ENCODE results near the gene FBXW11. TPM values are rescaled to one million over a fixed set of nuclear protein-coding genes. Genes with fewer than 3 reads are reported as not detected.
"Not testable (repeated sequence)": the region's sequence is repeated elsewhere in the genome, so short reads cannot be mapped to it uniquely, and the experiment has no call there.

Gene FBXW11
- total RNA-seq, 1 donor from 2014 or later: 31.1 TPM

DNA sequence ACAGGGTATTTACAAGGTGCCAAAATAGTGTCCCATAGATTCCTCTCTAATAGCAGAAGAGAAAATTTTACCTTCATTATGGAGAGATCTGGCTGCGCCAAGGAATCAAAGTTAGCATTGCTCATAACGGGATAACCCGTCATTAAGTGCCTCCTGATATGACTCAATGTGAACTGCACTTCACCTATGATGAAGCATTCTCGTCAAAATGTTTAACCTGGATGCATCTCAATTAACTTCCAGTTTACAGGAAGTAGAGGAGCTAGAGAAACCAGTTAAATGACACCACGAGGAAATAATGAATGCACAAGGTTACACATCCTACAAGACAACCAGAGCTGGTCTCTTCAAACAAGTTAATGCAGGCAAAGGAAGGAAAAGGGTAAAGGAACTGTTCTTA lies 17.2 kb downstream of the FBXW11 start:
- intact Hi-C loops (cut with micrococcal nuclease): no loop called here

DNA sequence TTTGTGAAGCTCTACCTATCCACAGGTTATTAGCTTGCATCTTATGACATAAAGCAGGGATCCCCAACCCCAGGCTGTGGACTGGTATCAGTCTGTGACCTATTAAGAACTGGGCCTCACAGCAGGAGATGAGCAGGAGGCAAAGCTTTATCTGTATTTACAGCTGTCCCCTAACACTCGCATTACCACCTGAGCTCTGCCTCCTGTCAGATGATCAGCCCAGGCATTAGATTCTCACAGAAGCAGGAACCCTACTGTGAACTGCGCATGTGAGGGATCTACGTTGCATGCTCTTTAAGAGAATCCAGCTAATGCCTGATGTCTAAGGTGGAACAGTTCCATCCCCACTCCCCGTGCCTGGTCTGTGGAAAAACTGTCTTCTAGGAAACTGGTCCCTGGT lies 19.7 kb downstream of the FBXW11 start:
- intact Hi-C loops (cut with micrococcal nuclease): no loop called here

- intact Hi-C loops (cut with micrococcal nuclease): no loop called here
These were observed 21.6 kb downstream of the FBXW11 start for GRCh38 chr5:171984748-171985419.

DNA sequence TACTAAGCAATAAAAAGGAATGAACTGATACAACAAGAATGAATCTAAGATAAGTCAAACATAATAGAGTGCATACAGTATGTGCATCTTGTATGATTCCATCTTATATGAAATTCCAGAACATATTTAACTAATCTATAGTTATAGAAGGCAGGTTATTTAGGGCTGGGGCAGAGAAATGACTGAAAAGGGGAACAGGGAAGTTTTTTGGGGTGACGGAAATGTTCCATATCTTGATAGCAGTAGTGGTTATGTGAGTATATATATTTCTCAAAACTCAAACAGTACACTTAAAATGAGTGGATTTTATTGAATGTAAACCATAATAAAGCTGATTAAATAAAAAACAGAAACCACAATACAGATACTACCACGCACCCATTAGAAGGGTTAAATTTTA lies 24.6 kb downstream of the FBXW11 start:
- intact Hi-C loops (cut with micrococcal nuclease): no loop called here

- intact Hi-C loops (cut with micrococcal nuclease): no loop called here
These were observed 25.6 kb downstream of the FBXW11 start for GRCh38 chr5:171980792-171981191.

- intact Hi-C loops (cut with micrococcal nuclease): no loop called here
These were observed 26.8 kb downstream of the FBXW11 start for GRCh38 chr5:171979606-171980005.

GRCh38 chr5:171978519-171978918 lies 27.9 kb downstream of the FBXW11 start:
- intact Hi-C loops (cut with micrococcal nuclease): no loop called here

DNA sequence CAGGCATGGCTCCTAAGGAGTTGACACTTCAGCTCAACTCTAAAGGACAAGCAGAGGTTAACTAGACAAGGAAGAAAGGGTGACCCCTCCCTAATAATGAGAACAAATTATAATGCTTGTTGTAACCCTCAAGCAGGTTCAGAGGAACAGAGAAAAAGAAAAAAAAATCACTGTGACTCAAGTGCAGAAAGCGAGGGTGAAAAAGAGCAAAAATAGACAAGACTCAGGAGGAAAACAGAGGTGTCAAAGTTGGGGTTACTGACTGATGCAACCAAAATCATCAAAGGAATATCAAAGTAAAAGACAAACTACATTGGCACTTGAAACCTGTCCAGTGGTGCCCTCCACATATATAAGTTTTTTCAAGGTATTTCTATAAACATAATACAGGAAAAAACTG lies 28.4 kb downstream of the FBXW11 start:
- intact Hi-C loops (cut with micrococcal nuclease): no loop called here

DNA sequence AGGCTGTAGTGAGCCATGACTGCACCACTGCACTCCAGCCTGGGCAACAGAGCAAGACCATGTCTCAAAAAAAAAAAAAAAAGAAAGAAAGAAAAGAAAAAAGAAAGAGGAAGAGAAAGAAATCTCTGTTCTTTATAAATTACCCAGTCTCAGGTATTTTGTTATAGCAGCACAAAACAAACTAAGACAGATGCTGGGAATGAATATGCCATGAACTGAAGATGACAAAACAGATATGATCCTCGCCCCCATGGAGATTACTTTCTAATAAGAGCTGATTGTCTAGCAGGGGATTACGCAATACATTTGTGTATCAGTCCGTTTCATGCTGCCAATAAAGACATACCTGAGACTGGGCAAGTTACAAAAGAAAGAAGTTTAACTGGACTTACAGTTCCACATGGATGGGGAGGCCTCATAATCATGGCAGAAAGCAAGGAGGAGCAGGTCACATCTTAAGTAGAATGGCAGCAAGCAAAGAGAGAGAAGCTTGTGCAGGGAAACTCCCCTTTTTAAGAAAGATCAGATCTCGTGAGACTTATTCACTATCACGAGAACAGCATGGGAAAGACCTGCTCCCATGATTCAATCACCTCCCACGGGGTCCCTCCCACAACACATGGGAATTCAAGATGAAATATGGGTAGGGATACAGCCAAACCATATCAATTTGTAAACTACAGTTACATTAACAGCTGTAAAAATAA lies 29.0 kb downstream of the FBXW11 start:
- intact Hi-C loops (cut with micrococcal nuclease): not testable (repeated sequence)

GRCh38 chr5:171975877-171976667 lies 30.4 kb downstream of the FBXW11 start:
- intact Hi-C loops (cut with micrococcal nuclease): no loop called here

- intact Hi-C loops (cut with micrococcal nuclease): no loop called here
These were observed 31.1 kb downstream of the FBXW11 start for GRCh38 chr5:171975262-171975876.

- intact Hi-C loops (cut with micrococcal nuclease): no loop called here
These were observed 35.6 kb downstream of the FBXW11 start for GRCh38 chr5:171970826-171971225.

DNA sequence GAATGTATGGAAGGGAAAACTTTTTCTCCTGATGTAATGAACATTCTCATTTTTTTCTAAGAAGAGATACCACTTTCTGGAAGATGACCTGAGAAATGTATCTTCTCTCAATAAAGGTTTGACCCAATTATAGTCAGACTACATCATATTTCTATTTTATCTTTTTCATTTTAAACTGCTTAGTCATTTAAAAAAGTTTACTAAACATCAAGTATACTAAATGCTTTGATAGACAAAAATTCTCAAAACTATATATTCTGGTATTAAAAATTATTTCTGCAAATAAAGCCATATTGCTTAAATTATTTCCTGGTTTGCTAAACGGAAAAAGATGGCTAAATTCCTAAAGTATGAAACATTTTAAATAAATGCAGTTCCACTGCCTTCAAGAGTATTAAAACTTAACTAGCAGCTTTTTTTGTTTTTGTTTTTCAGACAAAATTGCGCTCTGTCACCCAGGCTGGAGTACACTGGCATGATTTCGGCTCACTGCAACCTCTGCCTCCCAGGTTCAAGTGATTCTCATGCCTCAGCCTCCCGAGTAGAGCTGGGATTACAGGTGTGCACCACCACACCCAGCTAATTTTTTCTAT lies 37.1 kb downstream of the FBXW11 start:
- intact Hi-C loops (cut with micrococcal nuclease): no loop called here

- intact Hi-C loops (cut with micrococcal nuclease): no loop called here
These were observed 37.9 kb downstream of the FBXW11 start for GRCh38 chr5:171968531-171968930.

GRCh38 chr5:171966964-171967363 lies 39.5 kb downstream of the FBXW11 start:
- intact Hi-C loops (cut with micrococcal nuclease): no loop called here

GRCh38 chr5:171966270-171966669 lies 40.2 kb downstream of the FBXW11 start:
- intact Hi-C loops (cut with micrococcal nuclease): no loop called here

- intact Hi-C loops (cut with micrococcal nuclease): no loop called here
These were observed 40.7 kb downstream of the FBXW11 start for GRCh38 chr5:171965745-171966144.

DNA sequence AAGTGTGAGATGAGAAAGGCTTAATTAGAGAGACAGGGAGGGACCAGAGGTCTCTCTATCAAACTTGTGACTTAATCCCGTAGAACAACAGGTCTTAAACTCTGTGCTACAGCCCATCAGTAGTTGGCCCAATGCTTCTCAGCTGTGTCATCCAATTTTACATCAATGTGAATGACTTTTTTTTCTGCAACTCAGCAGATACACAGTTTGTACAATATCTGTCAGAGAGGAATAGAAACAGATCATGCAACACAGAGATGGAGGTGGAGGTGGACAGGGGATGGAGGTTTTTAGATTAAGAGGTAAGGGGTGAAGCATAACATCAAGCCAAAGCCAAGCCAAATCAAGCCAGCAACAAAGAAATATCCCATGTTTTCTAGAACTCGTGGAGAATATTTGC lies 43.0 kb downstream of the FBXW11 start:
- intact Hi-C loops (cut with micrococcal nuclease): no loop called here

GRCh38 chr5:171961117-171961516 lies 45.3 kb downstream of the FBXW11 start:
- intact Hi-C loops (cut with micrococcal nuclease): no loop called here

- intact Hi-C loops (cut with micrococcal nuclease): loop anchor here (5.0 kb wide), 1 partner anchor 50 kb away; the partner anchor contains the start of gene FBXW11
These were observed 48.7 kb downstream of the FBXW11 start for GRCh38 chr5:171957591-171958251.
